ENCODE results near the gene AGAP9.
"Not testable (repeated sequence)": the region's sequence is repeated elsewhere in the genome, so short reads cannot be mapped to it uniquely, and the experiment has no call there.

The AGAP9 gene

DNA sequence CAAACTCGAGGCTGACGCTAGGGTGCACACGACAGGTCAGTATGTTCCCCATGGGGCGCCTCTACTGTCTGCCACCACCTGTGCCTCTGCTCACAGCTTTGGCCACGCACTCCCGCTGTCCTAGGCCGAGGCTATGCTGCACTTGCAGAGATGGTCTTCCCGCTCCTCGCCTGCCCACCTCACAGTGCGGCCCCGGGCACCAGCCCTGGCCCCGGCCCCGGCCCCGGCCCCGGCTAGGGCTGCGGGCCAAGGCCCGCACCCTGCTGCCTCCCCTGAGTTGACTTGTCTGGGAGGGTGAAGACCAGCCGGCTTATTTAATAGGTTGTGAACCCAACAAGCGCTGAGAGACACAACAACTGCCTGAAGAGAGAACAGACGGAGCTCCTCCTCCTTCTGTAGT lies at the start of gene AGAP9:
Gene AGAP9, minus strand, starts transcription at position 164 of the 400 bp plus-strand sequence. Its CDS starts 112 bp downstream, at position 52.
- not testable (repeated sequence) for DNase-seq (ENCODE audit: low spot score)

- DNase-seq (ENCODE audit: low spot score): not testable (repeated sequence)
Observed at GRCh38 chr10:47571138-47571912, 47.9 kb upstream of the AGAP9 start.

GRCh38 chr10:47566757-47567156 lies 43.3 kb upstream of the AGAP9 start:
- DNase-seq (ENCODE audit: low spot score): not testable (repeated sequence)

DNA sequence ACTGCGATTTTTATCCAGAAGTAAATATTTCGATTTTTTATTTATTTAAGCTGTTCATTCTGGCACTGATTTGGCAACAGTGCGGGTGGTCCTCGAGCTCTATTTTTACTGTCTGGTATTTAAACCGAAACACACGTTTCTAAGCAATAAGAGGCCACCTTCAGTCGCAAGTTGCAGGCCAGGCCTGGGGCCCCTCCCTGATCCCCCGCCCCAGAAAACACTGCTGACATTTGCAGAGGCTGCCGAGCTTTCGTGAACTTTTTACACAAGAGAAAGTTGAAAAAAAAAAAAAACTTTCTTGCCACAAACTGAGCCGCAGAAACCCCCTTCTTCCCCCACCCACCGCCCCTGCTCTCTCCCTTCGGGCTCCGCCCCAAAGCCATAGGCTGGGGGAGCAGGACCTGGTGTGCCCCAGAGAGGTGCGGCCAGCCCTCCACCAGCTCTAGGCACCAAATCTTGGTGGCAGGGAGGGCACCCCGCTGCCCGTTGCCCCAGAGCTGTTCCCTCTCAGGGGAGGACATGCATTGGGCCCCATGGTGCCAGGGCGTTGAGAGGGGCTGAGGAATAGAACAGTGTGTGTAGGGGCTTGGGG lies 42.8 kb upstream of the AGAP9 start:
- not testable (repeated sequence) for DNase-seq (ENCODE audit: low spot score)

- not testable (repeated sequence) for DNase-seq (ENCODE audit: low spot score)
Observed at GRCh38 chr10:47565517-47565920, 42.1 kb upstream of the AGAP9 start.

- not testable (repeated sequence) for DNase-seq (ENCODE audit: low spot score)
Observed at GRCh38 chr10:47564953-47565352, 41.5 kb upstream of the AGAP9 start.

DNA sequence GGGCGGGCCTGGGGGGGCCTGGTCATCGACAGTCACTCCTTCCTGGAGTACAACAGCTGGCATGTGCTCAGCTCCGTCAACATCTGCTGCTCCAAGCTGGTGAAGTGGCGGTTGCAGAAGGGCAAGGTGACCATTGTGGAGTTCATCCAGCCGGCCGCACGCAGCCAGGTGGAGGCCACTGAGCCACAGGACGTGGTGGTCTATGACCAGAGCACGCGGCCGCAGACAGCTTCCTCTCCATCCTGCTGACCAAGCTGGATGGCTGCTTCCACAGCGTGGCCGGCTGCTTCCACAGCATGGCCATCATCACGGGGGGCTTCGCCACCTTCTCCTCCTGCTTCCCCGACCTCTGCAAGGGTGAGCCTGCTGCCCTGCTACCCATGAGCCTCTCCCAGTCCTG lies 40.9 kb upstream of the AGAP9 start:
- DNase-seq (ENCODE audit: low spot score): not testable (repeated sequence)

DNA sequence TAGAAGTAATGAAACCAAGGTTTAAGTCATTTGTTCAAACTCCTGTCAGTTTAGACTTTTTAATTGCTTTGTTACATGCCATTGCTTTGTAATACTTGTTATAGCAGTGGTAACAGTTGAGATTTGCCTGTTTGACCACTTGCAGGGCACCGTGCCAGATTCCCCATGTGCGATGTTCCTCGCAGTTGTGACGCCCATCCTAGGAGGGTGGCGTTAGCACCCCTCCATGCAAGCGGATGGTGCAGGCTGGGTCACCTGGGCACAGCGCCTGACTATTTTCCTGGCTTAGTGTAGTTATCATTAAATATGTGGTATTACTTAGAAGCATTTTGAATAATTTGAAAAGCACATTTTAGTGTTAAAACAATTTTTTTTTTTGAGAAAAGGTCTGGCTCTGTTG lies 37.0 kb upstream of the AGAP9 start:
- not testable (repeated sequence) for DNase-seq (ENCODE audit: low spot score)

GRCh38 chr10:47559718-47560308 lies 36.4 kb upstream of the AGAP9 start:
- not testable (repeated sequence) for DNase-seq (ENCODE audit: low spot score)

- not testable (repeated sequence) for DNase-seq (ENCODE audit: low spot score)
Observed at GRCh38 chr10:47558109-47558508, 34.7 kb upstream of the AGAP9 start.

GRCh38 chr10:47557616-47558015 lies 34.2 kb upstream of the AGAP9 start:
- not testable (repeated sequence) for DNase-seq (ENCODE audit: low spot score)

DNA sequence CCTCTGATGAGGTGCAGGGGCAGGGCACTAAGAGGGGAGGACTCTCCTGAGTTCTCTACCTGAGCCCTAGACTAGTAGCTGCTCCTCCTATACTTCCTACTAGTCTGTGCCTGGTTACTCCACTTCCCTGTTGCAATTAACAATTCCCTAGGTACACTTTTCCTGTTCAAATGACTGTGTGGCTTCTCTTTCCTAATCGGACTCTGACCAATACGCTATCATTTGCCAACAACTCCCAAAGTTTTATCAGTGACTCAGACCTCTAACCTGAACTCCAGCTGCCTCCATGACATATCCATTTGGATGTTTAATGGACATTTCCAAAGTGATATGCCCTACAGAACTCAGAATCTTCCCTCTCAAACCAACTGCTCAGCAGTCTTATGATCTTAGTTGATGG lies 31.9 kb upstream of the AGAP9 start:
- DNase-seq (ENCODE audit: low spot score): not testable (repeated sequence)

DNA sequence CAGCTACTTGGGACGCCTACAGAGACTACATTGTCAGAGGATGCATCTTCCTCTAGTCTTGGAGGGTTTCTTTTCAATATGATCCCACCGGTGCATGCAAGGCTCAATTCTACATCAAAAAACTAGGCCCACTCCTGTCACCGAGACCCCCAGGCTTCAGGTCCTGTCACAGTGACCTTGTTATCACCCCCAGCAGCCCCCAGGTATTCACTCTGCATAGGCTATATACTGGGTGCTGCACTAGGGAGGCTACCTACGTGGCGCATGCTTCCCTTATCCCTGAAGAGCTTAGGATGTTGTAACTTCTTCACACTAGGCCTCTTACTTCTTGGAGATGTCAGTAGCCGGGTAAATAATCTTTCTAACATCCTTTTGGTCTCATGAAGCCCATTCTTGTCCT lies 31.1 kb upstream of the AGAP9 start:
- not testable (repeated sequence) for DNase-seq (ENCODE audit: low spot score)

DNA sequence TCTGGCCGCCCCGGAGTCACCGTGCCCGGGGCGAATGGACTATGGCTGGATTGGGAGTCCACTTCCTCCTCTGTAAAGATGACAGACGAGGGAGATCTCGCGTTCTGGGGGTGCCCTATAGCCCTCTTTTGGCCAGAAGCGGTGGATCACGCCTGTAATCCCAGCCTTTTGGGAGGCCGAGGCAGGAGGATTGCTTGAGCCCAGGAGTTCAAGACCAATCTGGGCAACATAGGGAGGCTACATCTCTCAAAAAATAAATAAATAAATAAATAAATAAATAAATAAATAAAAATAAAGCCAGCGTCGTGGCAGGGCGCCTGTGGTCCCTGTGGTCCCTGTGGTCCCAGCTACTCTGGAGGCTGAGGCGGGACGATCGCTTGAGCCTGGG lies 30.4 kb upstream of the AGAP9 start:
- DNase-seq (ENCODE audit: low spot score): not testable (repeated sequence)

DNA sequence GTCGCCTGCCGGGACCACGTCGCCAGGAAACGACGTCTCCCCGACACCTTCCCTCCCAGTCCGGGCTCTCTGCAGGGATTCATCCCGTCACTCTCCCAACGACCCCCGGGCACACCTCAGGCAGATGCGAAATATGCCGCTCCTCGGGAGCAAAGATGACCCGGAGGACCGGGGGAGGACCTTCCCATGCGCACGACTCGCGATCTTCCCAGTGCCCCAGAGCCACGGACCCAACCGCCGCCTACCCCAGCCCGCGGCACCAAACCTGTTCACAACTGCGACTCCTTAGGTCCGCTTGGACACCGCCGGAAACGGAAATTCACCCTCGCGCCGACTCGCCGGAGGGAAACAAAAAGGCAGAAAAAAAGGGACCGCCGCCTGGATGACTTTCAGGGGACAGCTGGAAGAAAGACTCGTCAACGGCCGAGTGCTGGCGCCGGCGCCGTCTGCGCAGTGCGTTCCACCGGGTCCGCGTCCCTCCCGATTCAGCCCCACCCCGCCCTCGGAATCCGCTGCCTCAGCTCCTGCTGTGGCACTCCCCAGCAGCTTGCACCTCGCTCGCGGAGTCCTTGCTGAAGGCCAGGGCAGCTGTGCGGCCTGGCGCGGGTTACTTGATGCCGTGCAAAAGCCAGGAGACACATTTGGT lies 29.9 kb upstream of the AGAP9 start:
- peak; percentile 65 for DNase-seq (ENCODE audit: low spot score)

DNA sequence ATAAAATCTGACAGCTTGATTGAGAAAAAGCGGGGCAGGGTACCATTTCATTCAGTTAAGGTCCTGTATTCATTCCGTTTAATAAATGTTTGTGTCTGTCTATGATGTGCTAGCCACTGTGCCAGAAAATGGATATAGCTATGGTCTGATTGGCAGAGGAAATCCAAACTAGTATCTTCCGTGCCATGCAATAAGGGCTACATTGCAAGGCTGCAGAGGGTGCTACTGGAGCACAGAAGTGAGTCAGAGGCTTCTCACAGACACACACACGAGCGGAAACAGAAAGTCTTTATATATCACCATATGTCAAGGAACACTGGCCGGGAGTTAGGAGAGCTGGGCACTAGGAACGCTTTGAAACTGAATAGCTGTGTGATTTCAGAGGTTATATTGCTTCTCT lies 29.3 kb upstream of the AGAP9 start:
- peak; percentile 54 for DNase-seq (ENCODE audit: low spot score)

DNA sequence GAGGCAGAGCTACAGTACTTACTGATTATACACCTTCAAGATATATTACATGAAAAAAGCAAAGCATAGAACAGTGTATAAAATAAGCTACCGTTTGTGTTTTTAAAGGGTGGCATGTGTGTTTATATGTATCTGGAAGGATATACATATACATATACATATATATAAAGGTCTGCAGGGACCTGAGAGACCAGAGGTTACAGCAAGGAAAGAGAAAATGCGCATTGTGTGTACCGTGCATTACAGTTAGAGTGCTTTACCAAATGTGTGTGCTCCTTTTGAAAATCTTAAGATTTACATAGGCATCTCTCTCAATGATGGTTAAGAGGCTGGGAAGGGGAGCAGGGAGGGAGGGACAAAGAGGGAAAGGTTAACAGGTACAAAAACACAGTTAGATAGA lies 23.8 kb upstream of the AGAP9 start:
- DNase-seq (ENCODE audit: low spot score): not testable (repeated sequence)

- DNase-seq (ENCODE audit: low spot score): not testable (repeated sequence)
Observed at GRCh38 chr10:47536430-47536829, 13.0 kb upstream of the AGAP9 start.

GRCh38 chr10:47502313-47502712 lies 21.1 kb downstream of the AGAP9 start:
- not testable (repeated sequence) for DNase-seq (ENCODE audit: low spot score)

- not testable (repeated sequence) for DNase-seq (ENCODE audit: low spot score)
Observed at GRCh38 chr10:47494226-47494625, 29.2 kb downstream of the AGAP9 start.

GRCh38 chr10:47491600-47491999 lies 31.8 kb downstream of the AGAP9 start, which contains the start of gene FAM25G:
Gene FAM25G (minus strand): TSS chr10:47491700. CDS start chr10:47491674, 26 bp downstream.
- not testable (repeated sequence) for DNase-seq (ENCODE audit: low spot score)

GRCh38 chr10:47489630-47490029 lies 33.8 kb downstream of the AGAP9 start:
- not testable (repeated sequence) for DNase-seq (ENCODE audit: low spot score)
